ENCODE measurements around the gene ZNF564. TPM values are rescaled to one million over a fixed set of nuclear protein-coding genes. Genes with fewer than 3 reads are reported as not detected.

Gene ZNF564
- total and polyA plus RNA-seq, 10 of the 15 experiments (the other 5 are each of a cell fraction or from before 2014, with no cell fraction given), result 1.5 to 8.9 (median 5.4) TPM

GRCh38 chr19:12484011-12484370, 67.3 kb downstream of the ZNF564 start (continued):
- TF ChIP-seq USF1 (IDR thresholded peaks at IDR 0.05; ENCODE audit: borderline replicate concordance, extremely low read length, insufficient read depth, low read depth, low read length), result no peak
- no peak for TF ChIP-seq SRF (IDR thresholded peaks at IDR 0.05; ENCODE audit: low read depth in 2 of 2, low read length in 2 of 2)
- 0 out of 2 replicates have a peak, but pooled peaks have one; percentile 20 for TF ChIP-seq IKZF1 (conservative IDR thresholded peaks at IDR 0.05)
- peak in 1 of 2 experiments; percentile 34; a peak in 1 of 4 replicates for TF ChIP-seq IKZF2 (IDR thresholded peaks at IDR 0.05)
- TF ChIP-seq MTA2 (IDR thresholded peaks at IDR 0.05; ENCODE audit: low read depth), result 0 out of 2 replicates have a peak, but pooled peaks have one; percentile 6
- TF ChIP-seq ZNF207 (IDR thresholded peaks at IDR 0.05; ENCODE audit: borderline replicate concordance), result no peak
- TF ChIP-seq ZNF24 (IDR thresholded peaks at IDR 0.05), result no peak
- no peak for TF ChIP-seq IRF5 (IDR thresholded peaks at IDR 0.05; ENCODE audit: borderline replicate concordance)
- no peak for TF ChIP-seq SIN3A (IDR thresholded peaks at IDR 0.05; ENCODE audit: low read depth, low read length)
- no peak for TF ChIP-seq MEF2A (IDR thresholded peaks at IDR 0.05; ENCODE audit: insufficient read depth, low read depth, low read length)
- no peak for TF ChIP-seq NBN (IDR thresholded peaks at IDR 0.05)

GRCh38 chr19:12482509-12482886, 68.8 kb downstream of the ZNF564 start:
- H3K79me2 ChIP-seq (ENCODE audit: control insufficient read depth, insufficient read depth, low read length), result peaks cover 7% of the 10 kb centered on the region
- no peaks in the 10 kb centered on the region for H3K36me3 ChIP-seq (ENCODE audit: control insufficient read depth in 2 of 2, insufficient read depth in 2 of 2, low read length in 1 of 2)
- H3K27me3 ChIP-seq (replicated peaks in 1 of 2; ENCODE audit: control insufficient read depth in 2 of 2, insufficient read depth in 2 of 2, low read length in 1 of 2), result no peaks in the 10 kb centered on the region
- no TSS peak for BruUV-seq (replicated peaks)
- ChIA-PET POLR2A (interaction anchor here (0.6 to 2.0 kb wide), 2 partner anchors 13 to 1985 kb away, joined by 3 to 12 read pairs; no protein-coding TSS in a partner anchor), CTCF (interaction anchor here (0.8 kb wide), 1 partner anchor 13 kb away, joined by 4 read pairs; no protein-coding TSS in a partner anchor), RAD21 (ENCODE audit: unreplicated experiment) (interaction anchor here (0.5 to 1.7 kb wide), 4 partner anchors 13 to 1516 kb away, joined by 3 to 5 read pairs (median 3); no protein-coding TSS in a partner anchor), SMC1A (ENCODE audit: uncharacterized antibody, unreplicated experiment) (interaction anchor here (1.1 to 1.6 kb wide), 3 partner anchors 13 to 147 kb away, joined by 3 read pairs; partner anchors contain the start of gene ZNF443)
- no peak overlapping the region for H3K9ac ChIP-seq (ENCODE audit: control insufficient read depth, insufficient read depth, low read length)
- H4K20me1 ChIP-seq (ENCODE audit: control insufficient read depth, insufficient read depth), result no peaks in the 10 kb centered on the region
- ATAC-seq (no peak), FAIRE-seq (no peak), DNase-seq (ENCODE audit: low read depth, low spot score) (peak; percentile 33)
- in situ Hi-C loops (cut with MboI) (no loop called here), intact Hi-C loops (cut with micrococcal nuclease; ENCODE audit: unreplicated experiment) (no loop called here)
- H3K4me2 ChIP-seq (ENCODE audit: control insufficient read depth, insufficient read depth), result peak overlapping the region; percentile 11; the same call in 1 of the 2 replicates
- peak overlapping the region; percentile 16 for H3K4me3 ChIP-seq
- H2AFZ ChIP-seq (ENCODE audit: control insufficient read depth, low read depth, low read length), result no peak overlapping the region
- H3K27ac ChIP-seq (ENCODE audit: control insufficient read depth, insufficient read depth), result no peak overlapping the region
- 20% methylated on average over 2 of the region's 2 CpGs for WGBS (ENCODE audit: insufficient coverage, insufficient replicate concordance, low lambda C conversion rate, missing lambda C conversion rate)
- H3K4me1 ChIP-seq (ENCODE audit: control insufficient read depth, insufficient read depth, low read length), result no peaks in the 10 kb centered on the region
- H3K9me3 ChIP-seq (replicated peaks; ENCODE audit: control insufficient read depth, insufficient read depth, low read length), result no peaks in the 10 kb centered on the region; the same call in 1 of the 3 replicates
- no peak for TF ChIP-seq RFX5 (IDR thresholded peaks at IDR 0.05; ENCODE audit: low read depth, low read length)
- no peak for TF ChIP-seq RELB (IDR thresholded peaks at IDR 0.05; ENCODE audit: low read depth)
- no peak for TF ChIP-seq CTCF (IDR thresholded peaks at IDR 0.05 in 2 of 3, conservative IDR thresholded peaks at IDR 0.05 in 1 of 3; ENCODE audit: control insufficient read depth in 2 of 3, extremely low read depth in 1 of 3, insufficient read depth in 1 of 3, low read depth in 3 of 3, low read length in 3 of 3)
- no peak for TF ChIP-seq NFYA (IDR thresholded peaks at IDR 0.05; ENCODE audit: borderline replicate concordance, low read depth, low read length)
- TF ChIP-seq RUNX3 (IDR thresholded peaks at IDR 0.05; ENCODE audit: low read length), result peak; percentile 73
- TF ChIP-seq MYB (IDR thresholded peaks at IDR 0.05; ENCODE audit: borderline replicate concordance, low read depth, low read length), result no peak
- TF ChIP-seq ZNF622 (IDR thresholded peaks at IDR 0.05), result no peak
- TF ChIP-seq IKZF1 (conservative IDR thresholded peaks at IDR 0.05), result peak; percentile 36; the same call in 1 of the 2 replicates
- TF ChIP-seq ZSCAN29 (IDR thresholded peaks at IDR 0.05), result no peak

Measured in GM12878 (cell line).